Cortex of kidney (tissue), 1 donor: ENCODE data around the gene CTXN1.
"Not testable (repeated sequence)": the region's sequence is repeated elsewhere in the genome, so short reads cannot be mapped to it uniquely, and the experiment has no call there.

Experiments
- DNase-seq: peaks from one replicate; lab custom pipeline; 2025; lab: John Stamatoyannopoulos, UW

Gene CTXN1

DNA sequence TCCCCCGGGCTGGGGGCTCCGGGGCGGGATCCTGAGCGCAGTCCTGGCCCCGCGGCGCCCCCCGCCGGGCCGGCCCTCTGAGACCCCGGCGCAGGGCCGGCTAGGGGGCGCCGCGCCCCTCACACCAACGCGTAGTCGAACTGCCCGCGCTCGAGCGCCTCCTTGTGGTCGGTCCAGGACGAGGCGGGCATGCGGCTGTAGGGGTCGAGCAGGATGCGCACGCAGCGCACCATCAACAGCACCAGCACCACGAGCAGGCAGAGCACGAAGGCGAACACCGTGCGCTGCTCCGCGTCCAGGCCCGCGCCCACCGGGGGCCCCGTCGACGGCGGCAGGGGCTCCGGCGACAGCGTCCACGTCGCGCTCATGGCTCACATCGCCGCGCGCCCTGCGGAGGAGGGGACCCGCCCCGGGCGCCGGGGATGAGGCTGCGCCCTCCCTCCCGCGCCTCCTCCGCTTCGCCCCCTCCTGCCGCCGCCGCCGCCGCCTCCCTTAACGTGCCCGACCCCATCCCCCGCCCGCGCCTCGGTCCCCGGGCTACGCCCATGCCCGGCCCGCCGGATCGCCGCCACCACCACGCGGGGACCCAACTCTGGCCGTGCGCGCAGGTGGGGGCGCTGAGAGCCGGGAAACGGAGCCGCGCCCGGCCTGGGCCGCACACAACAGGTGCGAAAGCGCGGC, 624 bp downstream of the CTXN1 start:
- no peak for DNase-seq

DNA sequence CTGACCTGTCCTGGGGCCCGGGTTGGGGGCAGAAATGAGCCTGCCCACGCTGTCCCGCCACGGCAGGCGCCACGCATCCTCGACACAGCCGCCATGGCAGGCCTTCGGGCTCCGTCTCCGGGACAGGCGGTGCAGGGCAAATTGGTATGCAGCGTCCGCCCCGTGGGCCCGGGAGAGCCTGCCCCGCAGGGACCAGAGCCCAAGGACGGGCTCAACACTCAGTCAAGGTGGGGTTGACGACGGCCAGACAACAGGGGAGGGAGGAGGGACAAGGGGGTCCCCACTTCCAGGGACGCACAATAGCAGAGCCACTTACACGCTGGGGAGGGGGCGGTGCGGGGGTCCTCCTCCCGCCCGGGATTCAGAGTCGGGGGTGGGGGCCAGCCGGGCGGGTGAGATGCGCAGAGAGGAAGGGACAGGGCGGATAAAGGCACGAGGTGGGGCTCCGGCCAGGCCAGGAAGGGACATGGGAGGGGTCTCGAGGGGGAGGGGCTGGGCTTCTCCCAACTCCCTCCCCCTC, 1.2 kb downstream of the CTXN1 start:
- DNase-seq: no peak

- DNase-seq: no peak
Measured at GRCh38 chr19:7924241-7924640, 1.7 kb downstream of the CTXN1 start.

DNA sequence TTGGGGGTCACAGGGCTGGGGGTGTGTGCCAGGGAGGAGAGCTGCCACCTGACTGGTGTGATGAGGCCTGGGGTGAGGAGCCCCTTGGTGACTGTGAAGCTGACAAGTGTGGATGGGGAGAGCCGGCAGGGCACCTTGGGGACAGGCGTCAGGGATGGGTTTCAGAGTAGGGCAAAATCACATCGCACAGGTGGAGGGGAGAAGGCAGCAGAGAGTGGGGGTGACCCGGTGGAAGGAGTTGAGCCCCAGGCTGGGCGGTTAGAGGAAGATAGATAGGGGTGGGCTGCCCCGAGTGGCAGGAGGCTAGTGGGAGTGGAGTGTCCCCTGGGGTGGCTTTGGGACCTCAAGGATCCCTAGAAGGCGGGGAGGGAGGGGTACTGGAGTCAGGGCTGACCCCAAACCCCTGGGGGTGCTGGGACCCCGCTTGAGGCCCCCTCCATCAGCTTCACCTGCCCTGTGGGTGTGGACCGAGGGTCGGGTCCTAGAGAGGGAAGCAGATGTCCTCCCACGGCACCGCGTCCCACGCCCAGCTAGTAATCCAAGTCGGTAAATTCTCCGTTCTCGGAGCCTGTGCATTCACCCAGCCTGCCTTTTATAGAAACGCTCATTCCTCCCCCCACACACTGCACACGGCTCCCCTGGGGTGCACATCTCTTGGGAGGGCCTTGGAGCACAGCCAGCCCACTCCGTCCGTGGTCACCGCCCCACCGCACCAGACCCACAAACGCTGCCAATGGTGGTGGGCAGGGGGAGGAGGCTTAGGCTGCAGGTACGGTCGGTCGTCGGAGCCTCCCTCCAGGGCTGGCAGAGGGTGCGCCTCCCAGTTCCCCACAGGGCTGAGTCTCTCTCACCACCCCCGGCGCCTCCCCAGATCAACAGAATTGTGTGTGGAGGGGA, 2.4 kb downstream of the CTXN1 start:
- no peak for DNase-seq

DNA sequence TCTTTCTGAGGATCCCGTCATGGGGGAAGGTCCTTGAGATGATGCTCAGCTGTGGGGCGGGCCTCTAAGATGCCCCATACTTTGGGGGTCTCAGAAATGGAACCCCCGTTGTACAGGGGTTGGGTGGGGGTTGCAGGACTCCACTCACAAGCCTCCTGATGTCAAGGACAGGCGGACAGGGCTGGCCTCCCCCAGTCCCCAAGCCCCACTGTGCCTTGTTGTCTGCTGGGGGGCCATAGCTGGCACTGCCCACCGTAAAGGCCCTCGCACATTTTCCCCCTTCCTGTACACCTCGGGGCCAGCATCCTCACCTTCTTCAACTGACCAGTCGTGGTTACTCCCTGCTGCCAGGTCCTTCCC, 3.1 kb downstream of the CTXN1 start:
- DNase-seq: no peak

DNA sequence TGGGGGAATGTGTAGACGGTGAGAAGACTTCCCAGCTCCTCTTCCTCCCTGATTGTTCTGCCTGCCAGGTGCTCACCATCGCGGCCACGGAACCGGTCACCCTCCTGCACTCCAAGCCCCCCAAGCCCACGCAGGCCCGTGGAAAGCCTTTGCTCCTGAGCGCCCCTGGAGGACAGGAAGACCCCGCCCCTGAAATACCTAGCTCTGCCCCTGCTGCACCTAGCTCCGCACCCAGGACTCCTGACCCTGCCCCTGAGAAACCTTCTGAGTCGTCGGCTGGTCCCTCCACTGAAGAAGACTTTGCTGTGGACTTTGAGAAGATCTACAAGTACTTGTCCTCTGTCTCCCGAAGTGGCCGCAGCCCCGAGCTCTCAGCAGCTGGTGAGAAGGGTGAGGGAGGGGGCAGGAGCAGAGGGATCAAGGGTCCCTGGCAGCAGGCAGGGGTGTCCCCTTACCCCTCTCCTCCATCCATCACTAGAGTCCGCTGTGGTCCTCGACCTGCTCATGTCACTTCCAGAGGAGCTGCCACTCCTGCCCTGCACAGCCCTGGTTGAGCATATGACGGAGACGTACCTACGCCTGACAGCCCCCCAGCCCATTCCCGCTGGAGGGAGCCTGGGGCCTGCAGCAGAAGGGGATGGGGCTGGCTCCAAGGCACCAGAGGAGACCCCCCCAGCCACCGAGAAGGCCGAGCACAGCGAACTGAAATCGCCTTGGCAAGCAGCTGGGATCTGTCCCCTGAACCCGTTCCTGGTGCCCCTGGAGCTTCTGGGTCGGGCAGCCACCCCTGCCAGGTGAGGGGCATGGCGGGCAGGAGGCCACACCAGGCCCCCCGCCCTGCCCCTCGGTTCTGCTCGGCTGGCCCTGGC, 3.7 kb downstream of the CTXN1 start:
- no peak for DNase-seq

DNA sequence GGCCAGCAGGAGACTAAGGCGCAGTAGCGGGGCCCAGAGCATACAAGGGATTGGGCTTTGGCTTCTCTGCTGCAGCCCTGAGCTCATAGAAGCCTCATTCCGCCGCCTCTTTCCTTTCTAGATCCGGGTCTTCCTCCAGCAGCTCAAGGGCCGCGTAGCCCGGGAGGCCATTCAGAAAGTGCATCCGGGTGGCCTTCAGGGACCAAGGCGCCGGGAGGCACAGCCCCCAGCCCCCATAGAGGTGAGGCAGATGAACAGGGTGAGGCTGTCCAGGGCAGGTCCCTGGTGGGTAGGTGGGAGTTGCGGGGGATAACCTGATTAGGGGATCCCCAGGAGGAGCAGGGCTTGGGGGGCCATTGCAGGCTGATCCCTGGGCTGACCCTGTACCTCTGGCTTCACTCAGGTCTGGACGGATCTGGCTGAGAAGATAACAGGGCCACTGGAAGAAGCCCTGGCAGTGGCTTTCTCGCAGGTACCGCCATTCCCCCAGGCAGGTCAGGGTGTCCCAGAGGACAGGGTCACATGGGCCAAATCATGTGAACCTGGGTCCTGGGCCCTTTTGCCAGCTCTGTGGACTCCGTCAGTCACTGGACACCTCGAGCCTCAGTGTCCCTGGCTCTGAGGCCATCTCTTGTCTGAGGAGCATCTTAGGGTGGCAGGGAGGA, 4.5 kb downstream of the CTXN1 start:
- DNase-seq: no peak

DNA sequence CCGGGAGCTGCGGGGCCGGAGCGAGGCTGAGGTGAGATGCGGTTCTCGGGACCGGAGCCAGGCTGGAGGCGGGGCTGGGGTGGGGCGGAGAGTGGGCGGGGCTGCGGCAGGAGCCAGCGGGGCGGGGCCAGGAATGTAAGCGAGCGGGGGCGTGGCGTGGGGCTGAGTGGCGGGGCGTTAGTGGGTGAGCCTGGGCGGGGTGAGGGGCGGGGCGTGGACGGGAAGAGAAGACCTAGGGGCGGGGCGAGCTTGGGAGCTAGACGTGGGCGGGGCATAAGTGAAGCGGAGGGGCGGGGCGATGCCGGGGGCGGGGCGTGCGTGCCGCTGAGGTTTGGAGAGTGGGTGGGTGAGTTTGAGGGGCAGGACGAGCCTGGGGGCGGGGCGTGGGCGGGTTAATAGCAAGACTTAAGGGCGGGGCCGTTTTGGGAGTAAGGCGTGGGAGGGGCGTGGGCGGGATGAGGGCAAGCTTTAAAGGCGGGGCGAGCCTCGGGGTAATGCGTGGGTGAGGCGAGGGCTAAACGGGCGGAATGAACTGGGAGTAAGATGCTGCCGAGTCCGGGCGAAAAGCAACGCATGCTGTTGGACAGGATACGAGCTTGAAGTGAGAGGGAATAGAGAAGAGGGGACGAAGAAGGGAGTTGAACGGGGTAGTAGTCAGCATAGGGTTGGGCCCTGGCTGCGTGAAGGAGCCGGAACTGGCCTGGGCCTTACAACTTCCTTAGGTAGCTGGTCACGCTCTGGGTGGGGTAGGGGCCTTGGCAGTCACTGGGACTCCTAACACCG, 5.2 kb downstream of the CTXN1 start:
- no peak for DNase-seq

- DNase-seq: no peak
Measured at GRCh38 chr19:7919610-7920518, 6.1 kb downstream of the CTXN1 start, which contains the start of gene SNAPC2. Gene SNAPC2 (plus strand): TSS chr19:7920338. CDS start chr19:7920367, 29 bp downstream.

DNA sequence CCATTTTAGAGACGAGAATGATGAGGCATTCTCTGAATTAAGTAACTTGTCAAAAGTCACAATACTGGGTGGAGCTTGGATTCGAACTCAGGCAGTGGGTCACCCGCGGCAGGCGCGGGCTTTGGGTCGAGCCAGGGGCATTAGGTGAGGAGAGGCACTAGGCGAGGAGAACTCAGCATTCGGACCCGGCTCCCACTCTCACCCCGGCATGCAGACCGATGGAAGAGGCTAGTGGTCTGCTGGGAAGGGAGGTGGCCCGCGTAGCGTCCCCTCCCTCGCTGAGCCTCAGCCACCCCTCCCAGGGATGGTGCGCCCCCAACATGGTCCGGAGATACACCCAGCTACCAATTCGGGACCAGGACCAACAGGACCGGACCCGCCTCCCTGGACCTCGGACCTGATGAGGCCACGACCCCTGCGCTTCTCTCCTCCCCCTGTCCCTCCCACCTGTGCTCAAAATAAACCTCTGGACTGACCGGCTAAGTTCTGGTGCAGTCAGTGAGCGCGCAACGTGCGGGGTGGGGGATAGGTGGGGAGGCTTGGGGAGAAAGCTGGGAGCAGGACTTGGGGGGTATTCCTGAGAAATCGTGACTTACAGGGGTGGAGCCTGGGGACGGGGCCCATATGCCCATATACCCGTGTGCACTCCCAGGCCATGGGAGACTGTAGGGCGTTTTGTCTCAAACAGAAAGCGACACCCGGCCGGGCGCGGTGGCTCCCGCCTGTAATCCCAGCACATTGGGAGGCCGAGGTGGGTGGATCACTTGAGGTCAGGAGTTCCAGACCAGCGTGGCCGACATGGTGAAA, 7.1 kb downstream of the CTXN1 start:
- no peak for DNase-seq

DNA sequence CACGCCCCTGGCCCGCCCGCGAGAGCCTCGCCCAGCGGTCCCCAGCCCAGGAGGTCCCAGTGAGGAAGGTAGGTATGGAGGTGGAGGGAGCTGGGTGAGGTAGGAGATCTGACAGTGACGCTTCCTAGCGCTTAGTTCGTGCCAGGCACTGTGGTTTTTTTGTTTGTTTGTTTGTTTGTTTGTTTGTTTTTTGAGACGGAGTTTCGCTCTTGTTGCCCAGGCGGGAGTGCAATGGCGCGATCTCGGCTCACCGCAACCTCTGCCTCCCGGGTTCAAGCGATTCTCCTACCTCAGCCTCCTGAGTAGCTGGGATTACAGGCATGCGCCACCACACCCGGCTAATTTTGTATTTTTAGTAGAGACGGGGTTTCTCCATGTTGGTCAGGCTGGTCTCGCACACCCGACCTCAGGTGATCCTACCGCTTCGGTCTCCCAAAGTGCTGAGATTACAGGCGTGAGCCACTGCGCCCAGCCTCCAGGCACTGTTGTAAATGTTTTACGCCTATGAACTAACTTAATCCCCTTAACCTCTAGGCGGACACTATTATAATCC, 7.8 kb downstream of the CTXN1 start:
- not testable (repeated sequence) for DNase-seq

DNA sequence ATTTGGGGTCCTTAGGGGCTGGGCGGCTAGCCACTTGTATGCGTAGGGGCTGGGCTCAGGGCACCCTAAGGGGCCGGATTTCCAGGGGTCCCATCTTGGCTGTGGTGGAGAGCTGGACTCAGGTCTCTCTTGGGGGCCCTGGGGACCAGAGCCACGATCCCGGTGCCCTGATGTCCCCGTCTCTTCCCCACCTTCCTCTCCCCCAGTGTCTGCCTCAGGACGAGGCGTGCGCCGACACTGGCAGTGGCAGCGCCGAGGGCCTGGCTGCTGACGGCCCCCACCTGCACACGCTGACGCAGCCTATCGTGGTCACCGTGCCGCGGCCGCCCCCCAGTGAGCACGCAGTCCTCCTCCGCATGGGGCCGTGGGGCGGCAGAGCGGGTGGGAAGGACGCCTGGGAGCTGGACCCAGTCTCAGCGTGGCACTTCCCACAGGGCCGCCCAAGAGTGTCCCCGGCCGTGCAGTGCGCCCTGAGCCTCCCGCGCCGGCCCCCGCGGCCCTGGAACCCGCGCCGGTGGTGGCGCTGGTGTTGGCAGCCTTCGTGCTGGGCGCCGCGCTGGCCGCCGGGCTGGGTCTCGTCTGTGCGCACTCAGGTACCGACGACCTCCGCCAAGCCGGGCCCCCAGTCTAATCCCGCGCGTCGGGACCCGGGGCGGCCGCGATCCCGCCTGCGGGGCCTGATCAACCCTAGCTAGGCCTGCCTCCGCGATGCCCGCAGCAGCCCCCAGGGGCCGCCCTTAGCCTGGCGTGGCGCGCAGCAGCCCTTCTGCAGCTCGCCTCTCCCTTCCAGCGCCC, 8.5 kb downstream of the CTXN1 start:
- DNase-seq: no peak

DNA sequence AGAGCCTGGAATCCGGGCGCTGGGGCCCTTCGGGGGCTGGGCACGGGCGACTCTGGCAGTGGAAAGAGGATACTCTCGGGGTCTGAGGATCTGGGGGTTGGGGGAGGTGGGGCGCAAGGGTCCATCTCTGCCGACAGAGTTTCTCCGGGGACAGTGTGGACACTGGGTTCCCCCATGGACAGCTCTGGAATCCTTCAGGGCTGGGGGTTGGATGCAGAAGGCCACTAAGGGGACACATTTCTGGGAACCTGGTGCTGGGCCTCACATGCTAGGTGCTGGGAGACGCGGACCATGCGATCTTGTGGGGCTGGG, 9.0 kb downstream of the CTXN1 start:
- DNase-seq: no peak

GRCh38 chr19:7916103-7916954, 9.6 kb downstream of the CTXN1 start:
- DNase-seq: no peak

DNA sequence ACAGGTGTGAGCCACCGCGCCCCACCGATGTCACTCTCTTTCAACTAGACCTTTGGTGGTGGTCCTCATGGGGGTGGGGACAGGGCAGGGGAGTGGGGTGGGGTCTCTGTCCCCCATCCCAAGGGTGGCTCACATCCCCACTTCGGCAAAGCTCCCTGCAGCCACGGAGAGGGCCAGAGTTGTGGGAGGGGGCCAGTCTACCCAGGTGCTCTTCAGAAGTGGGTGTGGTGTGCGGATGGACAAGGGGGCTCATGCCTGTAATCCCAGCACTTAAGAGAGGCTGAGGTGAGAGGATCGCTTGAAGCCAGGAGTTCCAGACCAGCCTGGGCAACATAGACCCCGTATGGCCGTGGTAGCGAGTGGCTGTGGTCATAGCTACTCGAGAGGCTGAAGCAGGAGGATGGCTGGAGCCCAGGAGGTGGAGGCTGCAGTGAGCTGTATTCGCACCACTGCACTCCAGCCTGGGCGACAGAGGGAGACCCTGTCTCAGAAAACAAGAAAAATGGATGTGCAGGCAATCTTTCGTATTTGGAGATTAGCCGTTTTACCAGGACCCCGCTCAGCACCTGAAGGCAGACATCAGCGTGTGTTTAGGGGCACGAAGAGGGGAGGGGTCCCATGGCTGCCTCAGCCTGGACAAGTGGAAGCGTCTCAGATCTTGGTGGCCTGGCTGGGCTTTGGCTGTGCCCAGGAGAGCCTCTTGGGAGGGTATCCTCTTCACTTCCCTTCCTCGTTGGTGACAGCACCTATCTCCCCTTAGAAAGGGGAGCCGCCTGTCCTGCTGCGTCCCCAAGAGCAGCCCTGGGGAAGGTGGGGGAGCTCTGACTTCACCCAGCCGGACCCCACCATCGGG, 10.5 kb downstream of the CTXN1 start:
- no peak for DNase-seq

- DNase-seq: no peak
Measured at GRCh38 chr19:7914598-7915045, 11.3 kb downstream of the CTXN1 start, which contains the start of gene TGFBR3L. Gene TGFBR3L (plus strand): TSS chr19:7914830.
